ENCODE results near the gene CAMK2G.
"Not testable (repeated sequence)": the region's sequence is repeated elsewhere in the genome, so short reads cannot be mapped to it uniquely, and the experiment has no call there.

The CAMK2G gene

GRCh38 chr10:73874267-73875138 lies at the start of gene CAMK2G:
Gene CAMK2G, minus strand, starts transcription at chr10:73874555. Its CDS starts 94 bp downstream, at chr10:73874461.
- DNase-seq: no peak

DNA sequence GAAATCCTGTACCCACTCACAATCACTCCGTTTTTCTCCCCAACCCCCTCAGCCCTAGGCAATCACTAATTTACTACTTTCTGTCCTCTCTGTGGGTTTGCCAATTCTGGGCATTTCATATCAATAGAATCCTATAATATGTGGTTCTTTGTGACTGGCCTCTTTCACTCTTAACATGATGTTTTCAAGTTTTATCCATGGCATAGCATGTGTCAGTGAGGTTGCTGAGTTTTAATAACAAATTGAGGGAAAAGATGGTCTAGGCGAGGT lies 48.4 kb upstream of the CAMK2G start:
- DNase-seq: no peak

GRCh38 chr10:73922007-73922863 lies 47.9 kb upstream of the CAMK2G start:
- DNase-seq: no peak

- DNase-seq: no peak
Measured at GRCh38 chr10:73920089-73920488, 45.7 kb upstream of the CAMK2G start.

DNA sequence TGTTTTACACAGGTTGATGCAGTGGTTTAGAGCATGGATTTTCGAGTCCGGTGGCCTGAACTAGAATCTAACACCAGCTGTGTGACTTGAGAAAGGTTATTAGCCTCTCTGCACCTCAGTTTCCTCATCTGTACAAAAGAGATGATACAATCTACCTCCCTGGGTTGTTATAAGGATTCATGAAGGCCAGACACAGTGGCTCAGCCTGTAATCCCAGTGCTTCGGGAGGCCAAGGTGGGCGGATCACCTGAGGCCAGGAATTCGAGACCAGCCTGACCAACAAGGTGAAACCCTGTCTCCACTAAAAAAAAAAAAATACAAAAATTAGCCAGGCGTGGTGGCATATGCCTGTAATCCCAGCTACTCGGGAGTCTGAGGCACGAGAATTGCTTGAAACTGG lies 45.1 kb upstream of the CAMK2G start:
- not testable (repeated sequence) for DNase-seq

DNA sequence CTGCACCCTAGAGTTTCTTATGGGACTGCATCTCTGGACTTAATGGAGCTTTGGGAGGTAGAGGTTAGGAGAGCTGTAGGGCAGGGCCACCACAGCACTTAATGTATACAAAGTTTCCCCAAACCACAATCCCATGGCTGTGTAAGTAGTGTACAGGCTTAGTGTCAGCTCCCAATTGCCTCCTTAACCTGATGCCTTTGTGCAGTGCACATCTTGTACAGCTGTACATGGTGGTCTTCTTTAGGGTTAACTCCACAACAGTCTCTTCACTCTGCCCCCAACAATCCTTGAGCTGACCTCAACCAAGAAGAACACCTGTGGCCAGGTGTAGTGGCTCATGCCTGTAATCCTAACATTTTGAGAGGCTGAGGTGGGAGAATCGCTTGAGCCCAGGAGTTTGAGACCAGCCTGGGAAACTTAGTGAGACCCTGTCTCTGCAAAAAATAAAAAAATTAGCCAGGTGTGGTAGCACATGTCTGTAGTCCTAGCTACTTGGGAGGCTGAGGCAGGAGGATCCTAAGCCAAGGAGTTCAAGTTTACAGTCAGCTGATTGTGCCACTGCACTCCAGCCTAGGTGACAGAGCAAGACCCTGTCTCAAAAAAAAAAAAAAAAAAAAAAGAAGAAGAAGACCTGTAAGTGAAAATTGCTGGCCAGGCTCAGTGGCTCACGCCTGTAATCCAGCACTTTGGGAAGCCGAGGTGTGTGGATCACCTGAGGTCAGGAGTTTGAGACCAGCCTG lies 43.4 kb upstream of the CAMK2G start:
- DNase-seq: no peak

DNA sequence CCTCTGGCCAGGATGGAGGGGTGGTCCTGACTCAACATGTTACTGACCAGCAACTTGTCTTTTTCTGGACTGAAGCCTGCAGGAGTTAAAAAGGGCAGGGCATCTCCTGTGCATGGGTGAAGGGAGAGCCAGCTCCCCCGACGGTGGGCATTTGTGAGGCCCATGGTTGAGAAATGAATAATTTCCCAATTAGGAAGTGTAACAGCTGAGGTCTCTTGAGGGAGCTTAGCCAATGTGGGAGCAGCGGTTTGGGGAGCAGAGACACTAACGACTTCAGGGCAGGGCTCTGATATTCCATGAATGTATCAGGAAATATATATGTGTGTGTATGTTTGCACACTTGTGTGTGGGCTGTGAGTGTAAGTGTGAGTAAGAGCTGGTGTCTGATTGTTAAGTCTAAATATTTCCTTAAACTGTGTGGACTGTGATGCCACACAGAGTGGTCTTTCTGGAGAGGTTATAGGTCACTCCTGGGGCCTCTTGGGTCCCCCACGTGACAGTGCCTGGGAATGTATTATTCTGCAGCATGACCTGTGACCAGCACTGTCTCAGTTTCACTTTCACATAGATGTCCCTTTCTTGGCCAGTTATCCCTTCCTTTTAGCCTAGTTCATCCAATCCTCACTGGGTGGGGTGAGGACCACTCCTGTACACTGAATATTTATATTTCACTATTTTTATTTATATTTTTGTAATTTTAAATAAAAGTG lies 42.6 kb upstream of the CAMK2G start:
- DNase-seq: no peak

DNA sequence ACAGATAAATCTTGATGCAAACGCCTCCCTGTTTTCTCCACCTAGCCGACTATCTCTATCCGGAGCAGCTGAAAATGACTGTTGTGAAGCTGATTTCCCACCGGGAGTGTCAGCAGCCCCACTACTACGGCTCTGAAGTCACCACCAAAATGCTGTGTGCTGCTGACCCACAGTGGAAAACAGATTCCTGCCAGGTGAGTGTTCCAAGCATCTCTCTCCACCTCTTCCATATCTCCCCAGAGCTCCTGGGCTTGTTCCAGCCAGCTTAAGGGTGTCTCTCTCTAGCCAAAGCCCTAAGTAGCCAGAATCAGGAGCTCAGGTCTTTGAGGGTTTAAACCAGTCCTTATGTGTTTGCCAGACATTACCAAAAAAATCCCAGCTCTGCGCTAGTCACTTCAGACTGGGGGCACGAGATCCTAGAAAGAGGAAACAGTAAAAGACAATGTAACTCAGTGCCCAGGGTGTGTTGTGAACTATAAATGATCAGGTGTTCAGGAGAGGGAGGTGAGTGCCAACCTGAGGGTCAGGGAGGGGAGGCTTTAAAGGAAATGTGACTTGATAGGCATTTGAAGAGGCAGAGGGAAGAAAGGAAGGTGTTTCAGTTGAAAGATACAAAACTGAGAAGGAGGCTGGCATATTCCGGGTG lies 41.0 kb upstream of the CAMK2G start:
- DNase-seq: no peak

DNA sequence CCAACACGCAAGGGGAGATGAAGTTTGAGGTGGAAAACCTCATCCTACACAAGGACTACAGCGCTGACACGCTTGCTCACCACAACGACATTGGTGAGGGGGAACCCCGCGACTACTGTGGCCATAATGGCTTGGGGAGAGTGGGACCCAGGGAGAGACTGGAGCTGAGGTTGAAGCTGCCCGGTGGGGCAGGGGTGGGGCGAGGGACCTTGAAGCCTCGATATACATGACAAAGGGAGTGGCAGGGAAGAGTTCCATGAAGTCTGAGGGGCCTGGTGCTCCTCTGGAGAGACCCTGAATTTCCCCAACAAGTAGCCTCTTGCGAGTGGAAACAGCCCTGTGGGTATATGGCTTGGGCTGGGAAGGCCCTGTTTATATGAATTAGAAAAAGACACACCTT lies 39.7 kb upstream of the CAMK2G start:
- no peak for DNase-seq

- no peak for DNase-seq
Measured at GRCh38 chr10:73911553-73912004, 37.2 kb upstream of the CAMK2G start.

DNA sequence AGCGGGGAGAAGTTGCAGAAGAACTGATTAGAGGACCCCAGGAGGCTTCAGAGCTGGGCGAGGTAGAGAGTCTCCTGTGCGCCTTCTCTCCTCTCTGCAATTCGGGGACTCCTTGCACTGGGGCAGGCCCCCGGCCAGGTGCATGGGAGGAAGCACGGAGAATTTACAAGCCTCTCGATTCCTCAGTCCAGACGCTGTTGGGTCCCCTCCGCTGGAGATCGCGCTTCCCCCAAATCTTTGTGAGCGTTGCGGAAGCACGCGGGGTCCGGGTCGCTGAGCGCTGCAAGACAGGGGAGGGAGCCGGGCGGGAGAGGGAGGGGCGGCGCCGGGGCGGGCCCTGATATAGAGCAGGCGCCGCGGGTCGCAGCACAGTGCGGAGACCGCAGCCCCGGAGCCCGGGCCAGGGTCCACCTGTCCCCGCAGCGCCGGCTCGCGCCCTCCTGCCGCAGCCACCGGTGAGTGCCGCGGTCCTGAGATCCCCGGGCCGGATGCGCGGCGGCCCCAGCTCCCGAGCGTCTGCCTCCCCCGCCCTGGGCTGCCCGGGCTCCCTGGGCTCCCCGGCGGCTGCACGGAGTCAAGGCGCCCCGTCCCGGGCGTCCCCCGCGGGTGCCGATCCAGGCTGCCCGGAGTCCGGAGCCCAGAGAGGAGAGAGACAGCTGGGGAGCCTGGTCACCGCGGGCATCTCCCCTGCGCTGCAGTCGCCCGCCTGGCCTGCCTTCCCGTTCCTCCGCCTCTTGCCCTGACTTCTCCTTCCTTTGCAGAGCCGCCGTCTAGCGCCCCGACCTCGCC lies 36.6 kb upstream of the CAMK2G start, which contains the start of gene PLAU:
Gene PLAU, plus strand, starts transcription at position 369 of the 789 bp plus-strand sequence. CDS start 424 bp downstream, outside the sequence.
- no peak for DNase-seq

- DNase-seq: no peak
Measured at GRCh38 chr10:73910401-73910763, 36.0 kb upstream of the CAMK2G start.

GRCh38 chr10:73909540-73910115 lies 35.3 kb upstream of the CAMK2G start:
- DNase-seq: no peak

DNA sequence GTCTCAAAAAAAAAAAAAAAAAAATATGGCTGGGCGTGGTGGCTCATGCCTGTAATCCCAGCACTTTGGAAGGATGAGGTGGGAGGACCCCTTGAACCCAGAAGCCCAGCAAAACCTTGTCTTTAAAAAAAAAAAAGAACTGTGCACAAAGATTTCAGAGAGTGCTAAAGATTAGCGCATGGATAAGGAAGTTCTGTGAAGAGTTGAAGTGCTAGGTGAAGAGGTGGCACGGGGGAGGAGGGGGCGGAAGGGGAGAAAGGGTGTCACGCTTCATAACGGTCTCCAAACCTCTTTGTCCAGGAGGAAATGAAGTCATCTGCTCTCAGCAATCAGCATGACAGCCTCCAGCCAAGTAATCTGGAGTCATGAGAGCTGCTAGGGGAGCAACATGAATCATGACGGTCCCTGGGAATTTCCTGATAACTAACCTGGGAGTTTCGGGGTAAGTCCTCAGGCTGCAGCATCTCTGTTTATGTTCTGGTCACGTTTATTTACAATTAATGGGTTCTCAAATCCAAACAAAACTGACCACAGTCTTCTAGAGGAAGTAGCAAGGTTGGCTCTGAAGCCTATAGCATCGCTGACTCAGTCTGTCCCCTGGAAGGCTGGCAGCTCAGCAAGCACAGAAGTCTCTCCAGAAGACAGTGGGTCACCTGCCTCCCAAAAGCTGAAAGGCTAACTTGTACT lies 34.6 kb upstream of the CAMK2G start:
- peak; percentile 9 for DNase-seq

- DNase-seq: no peak
Measured at GRCh38 chr10:73907841-73908517, 33.6 kb upstream of the CAMK2G start.

DNA sequence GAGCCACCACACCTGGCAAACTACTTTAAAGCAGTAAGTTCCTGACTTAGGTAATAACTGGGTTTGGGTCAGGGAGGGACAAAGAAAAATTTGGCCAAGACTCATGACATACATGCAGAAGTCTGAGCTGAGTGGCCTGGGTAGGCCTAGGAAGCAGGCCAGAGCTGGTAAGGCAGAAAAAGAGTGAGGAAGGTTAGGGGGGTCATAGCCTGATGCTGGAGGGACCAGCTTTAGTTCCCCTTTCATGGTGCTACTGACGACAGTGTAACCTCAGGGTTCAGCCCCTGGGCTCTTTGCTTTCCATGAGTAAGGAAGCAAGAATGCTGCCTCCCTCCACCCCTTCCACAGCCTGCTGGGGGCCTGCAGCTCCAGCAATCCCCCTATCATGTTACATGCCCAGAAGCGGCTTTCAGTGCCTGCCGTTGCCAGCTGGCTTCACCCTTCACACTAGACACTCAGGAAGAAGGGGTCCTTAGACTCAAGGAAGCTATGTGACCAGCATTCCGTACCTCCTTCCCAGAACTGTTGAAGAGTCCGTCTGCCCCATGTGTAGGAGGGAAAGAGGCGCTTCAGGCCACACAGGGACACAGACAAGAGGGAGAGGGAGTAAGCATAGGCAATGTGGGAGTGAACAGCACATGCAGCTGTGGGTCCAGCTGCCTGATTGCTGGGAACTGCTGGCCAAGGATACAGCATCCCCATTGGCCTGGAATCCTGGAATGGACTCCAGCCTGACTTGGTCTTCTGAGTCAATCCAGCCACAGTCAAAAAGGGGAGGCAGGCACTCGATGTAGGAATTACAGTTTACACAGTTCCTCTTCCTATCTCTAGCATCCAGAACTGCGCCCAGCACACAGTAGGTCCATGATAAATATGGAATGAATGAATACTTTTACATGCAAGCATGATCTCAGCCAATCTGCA lies 32.4 kb upstream of the CAMK2G start:
- DNase-seq: no peak

DNA sequence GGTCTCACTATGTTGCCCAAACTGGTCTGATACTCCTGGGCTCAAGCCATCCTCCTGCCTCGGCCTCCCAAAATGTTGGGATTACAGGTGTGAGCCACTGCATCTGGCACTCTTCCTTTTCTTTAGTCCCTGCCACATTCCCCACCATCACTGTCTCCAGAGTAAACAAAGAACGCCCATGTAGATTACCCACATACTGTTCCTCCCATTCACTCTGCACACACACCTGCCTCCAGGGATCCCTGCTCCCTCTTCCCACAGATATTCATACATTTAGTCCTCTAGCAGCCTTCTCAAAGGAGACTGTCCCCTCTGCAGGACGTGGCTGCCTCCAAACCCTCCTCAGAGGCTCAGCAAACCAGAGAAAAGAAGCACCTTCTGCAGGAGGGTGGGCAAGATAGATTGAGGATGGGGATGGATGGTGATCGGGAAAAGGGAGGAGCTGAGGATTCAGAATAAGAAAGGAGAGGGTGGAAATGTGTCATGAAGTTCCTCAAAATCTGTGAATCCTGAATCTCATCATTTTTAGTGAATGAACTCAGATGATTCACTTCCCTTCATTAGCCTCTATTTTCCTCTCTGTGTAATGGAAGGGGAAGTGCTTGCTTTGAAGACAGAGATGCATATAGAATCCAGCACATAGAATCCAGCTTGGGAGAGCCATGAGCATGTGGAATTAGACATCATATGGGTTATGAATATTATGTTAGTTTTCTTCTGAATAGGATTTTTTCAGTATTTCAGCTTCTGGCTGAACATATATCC lies 31.1 kb upstream of the CAMK2G start:
- no peak for DNase-seq

DNA sequence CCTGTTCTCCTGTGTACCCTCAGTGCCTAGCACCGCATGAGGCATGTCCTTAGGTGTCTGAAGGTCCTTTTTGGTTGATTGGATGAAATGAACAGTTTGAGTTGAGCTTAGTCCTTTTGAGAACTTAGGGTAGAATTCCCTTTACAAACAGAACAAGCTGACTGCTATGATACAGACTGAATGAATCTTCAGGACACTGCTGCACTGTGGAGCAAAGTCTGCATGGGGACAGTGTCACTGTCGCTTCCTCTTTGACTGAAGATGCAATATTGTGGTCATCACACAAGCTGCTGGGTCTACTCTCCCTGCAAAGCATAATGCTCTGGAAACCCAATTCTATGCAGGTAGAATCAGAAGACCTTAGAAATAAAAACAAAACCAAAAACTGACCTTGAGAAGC lies 28.0 kb upstream of the CAMK2G start:
- DNase-seq: no peak

Measured in NCI-H1436 treated with DMSO at 0.1 percent for 48 hours (cell line).